Activated CD4-positive, alpha-beta T cell treated with anti-CD3 and anti-CD28 coated beads for 4 hours (primary cell): ENCODE results near the gene NOS1AP.

Experiments used
- DNase-seq, 2 donors: peaks; one replicate each; pipeline ENCODE4 v3.0.0-alpha.2; 2020

NOS1AP gene

GRCh38 chr1:162091681-162092524 lies 22.4 kb downstream of the NOS1AP start:
- DNase-seq, result no peak

- no peak for DNase-seq
Measured at GRCh38 chr1:162093095-162093494, 23.6 kb downstream of the NOS1AP start.

- DNase-seq, result no peak
Measured at GRCh38 chr1:162094271-162094670, 24.8 kb downstream of the NOS1AP start.

- no peak for DNase-seq
Measured at GRCh38 chr1:162094723-162095122, 25.2 kb downstream of the NOS1AP start.

GRCh38 chr1:162107911-162108310 lies 38.4 kb downstream of the NOS1AP start:
- DNase-seq, result no peak

GRCh38 chr1:162108426-162108825 lies 38.9 kb downstream of the NOS1AP start:
- DNase-seq, result no peak

- DNase-seq, result no peak
Measured at GRCh38 chr1:162110910-162111309, 41.4 kb downstream of the NOS1AP start.

- DNase-seq, result no peak
Measured at GRCh38 chr1:162111572-162111971, 42.1 kb downstream of the NOS1AP start.

- no peak for DNase-seq
Measured at GRCh38 chr1:162113419-162113818, 43.9 kb downstream of the NOS1AP start.

GRCh38 chr1:162117039-162117774 lies 47.7 kb downstream of the NOS1AP start:
- DNase-seq, result no peak

GRCh38 chr1:162118063-162118462 lies 48.6 kb downstream of the NOS1AP start:
- DNase-seq, result no peak

- no peak for DNase-seq
Measured at GRCh38 chr1:162128693-162129356, 59.3 kb downstream of the NOS1AP start.

- DNase-seq, result no peak
Measured at GRCh38 chr1:162130308-162130707, 60.8 kb downstream of the NOS1AP start.

GRCh38 chr1:162131400-162132321 lies 62.2 kb downstream of the NOS1AP start:
- no peak for DNase-seq

- no peak for DNase-seq
Measured at GRCh38 chr1:162133566-162133965, 64.1 kb downstream of the NOS1AP start.

GRCh38 chr1:162134646-162135045 lies 65.2 kb downstream of the NOS1AP start:
- DNase-seq, result no peak

- no peak for DNase-seq
Measured at GRCh38 chr1:162135271-162135775, 65.8 kb downstream of the NOS1AP start.

GRCh38 chr1:162136760-162137159 lies 67.3 kb downstream of the NOS1AP start:
- DNase-seq, result no peak

GRCh38 chr1:162137179-162137960 lies 67.9 kb downstream of the NOS1AP start:
- DNase-seq, result no peak

GRCh38 chr1:162138112-162138511 lies 68.6 kb downstream of the NOS1AP start:
- DNase-seq, result no peak

GRCh38 chr1:162138599-162139181 lies 69.2 kb downstream of the NOS1AP start:
- DNase-seq, result no peak
